GM18498 (cell line): Measurements from ENCODE around the gene ZFP64.
A peak's percentile ranks its signal among the peaks of the same experiment; 100 is the strongest.
"Not testable (repeated sequence)": the region's sequence is repeated elsewhere in the genome, so short reads cannot be mapped to it uniquely, and the experiment has no call there.

Experiments
- ATAC-seq: cut with Tn5 transposase; IDR thresholded peaks from one replicate; pipeline ENCODE4 v1.9.1; 2021; ENCODE audit warnings: mild to moderate bottlenecking, moderate library complexity; ENCODE audit not compliant: unreplicated experiment

Gene ZFP64

DNA sequence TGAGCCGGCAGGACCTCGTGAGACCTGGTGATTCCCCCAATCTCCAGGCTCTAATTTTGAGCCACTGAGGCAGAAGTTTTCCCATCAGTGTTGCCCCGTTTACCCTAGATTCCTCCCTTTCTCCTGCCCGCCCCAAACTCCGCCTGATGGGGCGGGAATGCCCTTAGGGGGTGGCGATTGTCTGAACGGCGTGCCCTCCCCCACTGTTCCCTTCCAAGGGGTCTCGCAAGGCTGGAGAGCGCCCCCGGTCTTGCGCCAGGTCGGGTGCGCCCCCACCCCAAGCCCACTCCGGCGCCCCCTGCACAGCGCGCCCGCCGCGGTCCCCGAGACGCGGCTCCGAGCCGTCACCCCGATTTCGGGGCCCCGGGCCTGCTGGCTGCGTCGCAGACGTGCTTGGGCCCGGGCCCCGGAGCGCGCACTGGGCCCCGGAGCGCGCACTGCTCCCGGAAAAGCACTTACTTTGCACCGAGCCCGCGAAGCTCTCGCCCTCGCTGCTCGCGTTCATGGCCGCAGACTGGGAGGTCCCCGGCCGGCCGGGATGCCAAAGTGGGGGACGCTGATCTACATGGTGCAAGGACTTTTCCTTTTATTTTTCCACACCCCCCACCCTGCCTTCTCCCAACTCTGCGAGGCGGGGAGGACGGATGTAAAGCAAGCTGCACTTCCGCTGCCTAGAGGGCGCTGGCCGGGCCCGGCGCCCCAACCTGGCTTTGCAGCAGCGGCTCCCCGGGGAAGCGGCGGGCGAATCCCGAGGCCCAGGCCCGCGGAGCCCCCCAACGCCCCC, at the start of gene ZFP64:
Gene ZFP64, minus strand, starts transcription at position 648 of the 784 bp plus-strand sequence. Its CDS starts 143 bp downstream, at position 505.
- ATAC-seq, result peak; percentile 76

DNA sequence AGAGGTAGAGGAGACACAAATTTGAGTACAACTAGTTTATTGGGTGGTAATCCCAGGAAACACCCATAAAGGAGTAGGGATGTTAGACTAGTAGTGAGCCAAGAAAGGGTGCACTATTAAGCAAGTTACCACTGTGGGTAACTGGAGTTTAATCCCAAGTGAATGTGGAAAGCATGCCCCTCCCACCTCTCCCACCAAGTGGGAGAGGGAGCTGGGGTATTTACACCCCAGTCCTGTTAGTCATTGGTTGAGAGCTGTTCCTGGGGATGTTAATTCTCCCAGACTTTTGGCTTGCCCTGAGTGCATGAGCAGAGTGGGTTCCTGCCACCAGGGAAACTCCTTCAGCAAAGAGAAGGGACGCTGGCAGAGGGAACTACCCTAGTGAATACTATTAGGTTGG, 49.2 kb upstream of the ZFP64 start:
- ATAC-seq, result no peak

DNA sequence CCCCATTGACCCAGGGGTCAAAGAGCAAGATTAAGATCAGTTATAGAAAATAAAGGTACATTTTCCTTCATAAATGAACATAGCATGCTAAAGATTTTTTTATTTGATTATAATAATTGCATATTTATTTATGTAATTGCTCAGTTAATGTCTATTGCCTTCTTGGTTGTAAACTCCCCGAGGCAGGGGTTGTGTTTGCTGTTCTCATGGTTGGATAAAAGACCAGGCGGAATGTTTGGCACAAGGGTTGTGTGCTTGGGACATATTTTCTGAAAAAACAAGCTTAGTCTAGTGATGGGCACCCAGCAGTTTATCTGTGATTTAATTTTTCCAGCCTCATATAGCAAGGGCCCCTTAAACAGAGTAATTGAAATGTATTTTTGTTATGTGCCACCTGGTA, 47.5 kb upstream of the ZFP64 start:
- ATAC-seq, result no peak

DNA sequence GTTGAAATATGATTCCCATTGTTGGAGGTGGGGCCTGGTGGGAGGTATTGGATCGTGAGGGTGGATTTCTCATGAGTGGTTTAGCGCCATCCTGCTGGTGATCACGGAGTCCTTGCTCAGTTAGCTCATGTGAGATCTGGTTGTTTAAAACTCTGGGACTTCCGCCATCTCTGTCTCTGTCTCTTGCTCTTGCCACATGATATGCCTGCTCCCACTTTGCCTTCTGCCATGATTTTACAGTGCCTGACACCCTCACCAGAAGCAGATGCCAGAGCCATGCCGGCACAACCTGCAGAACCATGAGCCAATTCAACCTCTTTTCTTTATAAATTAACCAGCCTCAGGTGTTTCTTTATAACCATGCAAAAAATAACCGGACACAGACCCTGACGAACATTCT, 44.7 kb upstream of the ZFP64 start:
- no peak for ATAC-seq

DNA sequence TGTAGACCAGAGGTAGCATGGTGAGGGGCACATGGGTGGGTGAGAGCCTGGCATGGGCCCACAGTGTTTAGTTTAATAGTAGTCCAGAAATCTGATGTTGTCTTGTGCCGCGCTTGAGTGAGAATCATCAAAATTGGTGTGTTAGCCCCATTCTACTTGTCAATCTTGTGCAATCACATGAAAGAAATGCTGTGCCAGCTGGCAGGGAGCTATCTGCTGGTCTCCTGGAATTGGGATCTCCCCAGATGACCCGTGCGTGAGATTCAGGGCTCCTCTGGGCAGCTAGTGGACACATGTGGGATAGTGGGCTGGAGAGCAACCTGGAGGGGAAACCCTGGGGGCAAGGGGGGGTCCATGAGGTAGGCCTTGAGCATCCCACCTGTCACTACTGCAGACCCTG, 43.5 kb upstream of the ZFP64 start:
- ATAC-seq, result no peak

DNA sequence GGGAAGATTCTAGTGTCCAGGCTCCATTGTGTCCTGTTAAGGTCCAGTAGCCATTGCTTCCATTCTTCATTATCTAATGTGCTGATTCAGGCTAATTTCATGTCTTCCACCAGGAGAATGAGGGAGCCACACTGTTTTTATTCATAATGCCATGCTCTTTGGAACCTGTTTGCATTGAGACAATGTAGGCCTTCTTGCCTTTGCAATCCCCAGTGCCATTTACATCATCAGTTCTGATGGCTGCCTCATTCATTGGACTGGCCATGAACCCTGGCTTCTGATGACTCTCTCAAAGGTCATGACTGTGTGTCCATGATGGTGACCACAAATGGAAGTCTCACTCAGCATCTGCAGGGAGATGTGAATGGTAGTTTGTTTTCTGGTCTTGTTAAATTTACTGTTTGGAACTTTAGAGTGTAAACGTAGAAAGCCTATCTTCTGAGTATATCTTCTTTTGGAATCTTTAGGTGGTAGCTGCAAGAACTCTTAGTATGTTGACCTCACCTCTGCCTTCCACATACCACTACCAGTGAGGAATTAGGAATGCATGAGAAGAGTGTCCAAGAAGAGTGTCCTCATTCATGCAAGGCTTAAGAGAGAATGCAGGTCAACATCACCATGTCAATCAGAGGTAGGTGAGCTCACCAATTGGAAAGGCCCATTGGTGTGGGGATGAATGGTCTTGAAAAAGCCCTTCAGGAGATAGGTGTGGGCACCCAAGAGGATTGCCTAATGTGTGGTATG, 42.9 kb upstream of the ZFP64 start:
- no peak for ATAC-seq

DNA sequence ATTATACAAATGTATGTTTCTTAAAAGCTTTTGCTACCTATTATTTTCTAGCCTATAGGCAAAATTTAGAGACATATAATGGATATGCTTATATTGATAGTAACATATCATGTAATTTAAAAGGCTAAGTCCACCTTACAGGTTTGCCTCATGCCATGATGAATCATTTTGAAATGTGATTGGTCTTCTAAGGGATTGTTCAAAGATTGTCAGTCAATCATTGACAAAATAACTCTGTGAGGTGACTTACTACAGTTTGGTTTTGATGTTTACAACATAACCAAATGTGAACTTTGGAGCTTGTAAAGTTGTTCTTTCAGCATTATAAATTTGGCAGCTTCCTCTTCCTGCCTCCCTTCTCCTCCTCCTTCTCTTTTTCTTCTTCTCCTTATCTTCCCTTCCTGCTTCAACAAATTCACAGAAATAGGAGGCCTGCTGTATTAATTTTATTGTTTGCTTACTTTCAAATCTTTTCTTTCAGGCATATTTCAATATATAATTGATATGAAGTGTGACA, 39.7 kb upstream of the ZFP64 start:
- no peak for ATAC-seq

DNA sequence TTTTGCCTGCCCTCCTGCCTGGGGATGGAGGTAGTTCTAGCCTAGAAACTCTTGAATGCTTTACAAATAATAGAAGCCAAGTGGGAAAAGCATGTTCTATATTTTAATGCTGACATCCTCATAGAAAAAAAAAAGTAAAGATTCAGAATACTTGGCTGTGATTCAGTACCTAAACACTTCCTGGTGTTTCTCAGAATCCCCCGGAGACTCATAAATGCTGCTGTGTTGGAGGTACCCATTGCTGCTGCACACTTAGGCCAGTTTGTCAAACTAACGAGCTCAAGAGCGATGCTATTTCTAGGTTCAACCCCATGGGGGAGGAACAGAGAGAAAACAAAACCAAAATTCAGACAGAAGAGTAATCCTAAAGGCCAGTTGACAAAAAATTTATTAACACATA, 38.8 kb upstream of the ZFP64 start:
- ATAC-seq, result no peak

DNA sequence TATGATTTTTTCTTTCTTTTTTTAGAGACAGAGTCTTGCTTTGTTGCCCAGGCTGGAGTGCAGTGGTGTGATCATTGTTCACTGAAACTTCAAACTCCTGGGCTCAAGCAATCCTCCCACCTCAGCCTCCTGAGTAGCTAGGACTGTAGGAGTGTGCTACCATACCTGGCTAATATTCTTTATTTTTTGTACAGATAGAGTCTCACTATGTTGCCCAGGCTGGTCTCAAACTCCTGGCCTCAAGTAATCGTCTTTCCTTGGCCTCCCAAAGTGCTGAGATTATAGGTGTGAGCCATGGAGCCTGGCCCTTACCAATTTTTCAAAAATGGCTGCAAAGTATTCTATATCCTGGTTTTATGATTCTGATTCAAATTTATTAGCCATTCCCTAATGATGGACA, 37.8 kb upstream of the ZFP64 start:
- not testable (repeated sequence) for ATAC-seq

DNA sequence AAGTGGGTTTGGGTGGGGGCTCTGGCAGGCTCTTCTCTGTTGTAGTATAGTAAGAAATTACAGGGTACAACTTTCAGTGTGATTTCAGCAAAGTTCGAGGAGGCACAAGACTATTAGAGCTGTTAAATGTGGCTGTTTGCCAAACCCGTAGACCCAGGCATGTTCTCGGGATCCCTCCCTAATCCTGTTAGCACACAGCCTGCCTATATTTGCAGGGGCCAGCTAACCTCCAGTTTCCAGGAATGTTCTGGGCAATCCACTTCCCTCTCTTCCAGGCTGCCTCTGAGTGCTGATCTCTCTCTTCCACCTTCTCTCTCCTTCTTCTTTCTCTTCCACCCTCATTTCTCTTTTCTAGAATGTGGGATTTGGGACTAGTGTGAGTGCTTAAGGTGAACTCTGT, 34.8 kb upstream of the ZFP64 start:
- ATAC-seq, result no peak

DNA sequence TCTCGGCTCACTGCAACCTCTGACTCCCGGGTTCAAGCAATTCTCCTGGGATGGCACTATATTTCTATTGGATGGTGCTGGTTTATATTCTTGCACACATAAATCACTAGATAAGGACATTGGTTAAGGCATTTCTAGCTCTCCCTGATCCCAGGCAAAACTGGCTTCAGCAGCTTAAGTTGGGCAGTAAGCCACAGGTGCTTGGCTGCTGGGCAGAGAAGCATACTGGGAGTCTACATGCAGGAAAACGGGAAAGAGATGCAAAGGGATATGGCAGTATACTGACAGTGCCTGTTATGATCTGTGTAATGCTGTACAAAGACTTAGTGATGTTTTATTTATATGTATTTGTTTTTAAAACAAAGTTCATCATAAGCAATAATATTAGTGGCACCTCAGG, 33.3 kb upstream of the ZFP64 start:
- no peak for ATAC-seq

DNA sequence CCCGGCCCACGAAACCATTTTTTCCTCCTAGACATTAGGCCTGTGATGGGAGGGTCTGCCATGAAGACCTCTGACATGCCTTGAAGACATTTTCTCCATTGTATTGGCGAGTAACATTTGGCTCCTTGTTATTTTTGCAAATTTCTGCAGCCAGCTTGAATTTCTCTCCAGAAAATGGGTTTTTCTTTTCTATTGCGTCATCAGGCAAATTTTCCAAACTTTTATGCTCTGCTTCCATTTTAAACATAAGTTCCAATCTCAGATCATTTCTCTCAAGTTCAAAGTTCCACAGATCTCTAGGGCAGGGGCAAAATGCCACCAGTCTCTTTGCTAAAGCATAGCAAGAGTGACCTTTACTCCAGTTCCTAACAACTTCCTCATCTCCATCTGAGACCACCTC, 29.8 kb upstream of the ZFP64 start:
- ATAC-seq, result not testable (repeated sequence)

DNA sequence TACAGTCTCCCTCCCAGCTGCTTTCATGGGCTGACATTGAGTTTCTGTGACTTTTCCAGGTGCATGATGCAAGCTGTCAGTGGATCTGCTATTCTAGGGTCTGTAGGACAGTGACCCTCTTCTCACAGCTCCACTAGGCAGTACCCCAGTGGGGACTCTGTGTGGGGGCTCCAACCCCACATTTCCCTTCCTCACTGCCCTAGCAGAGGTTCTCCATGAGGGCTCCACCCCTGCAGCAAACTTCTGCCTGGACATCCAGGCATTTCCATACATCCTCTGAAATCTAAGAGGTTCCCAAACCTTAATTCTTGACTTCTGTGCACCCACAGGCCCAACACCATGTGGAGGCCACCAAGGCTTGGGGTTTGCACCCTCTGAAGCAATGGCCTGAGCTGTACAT, 29.3 kb upstream of the ZFP64 start:
- not testable (repeated sequence) for ATAC-seq

DNA sequence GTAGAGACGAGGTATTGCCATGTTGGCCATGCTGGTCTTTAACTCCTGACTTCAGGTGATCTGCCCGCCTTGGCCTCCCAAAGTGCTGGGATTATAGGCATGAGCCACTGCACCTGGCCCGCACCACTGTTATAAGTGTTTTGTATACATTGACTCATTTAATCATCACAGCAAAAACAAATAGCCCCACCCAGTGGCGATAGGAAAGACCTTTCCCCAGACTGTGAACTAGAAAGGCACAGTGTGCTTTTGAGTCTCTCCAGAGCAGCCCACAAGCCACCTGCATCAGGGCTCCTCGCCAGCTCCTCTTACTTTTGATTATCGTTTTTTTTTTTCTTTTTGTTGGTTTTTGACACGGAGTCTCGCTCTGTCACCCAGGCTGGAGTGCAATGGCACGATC, 27.9 kb upstream of the ZFP64 start:
- no peak for ATAC-seq

DNA sequence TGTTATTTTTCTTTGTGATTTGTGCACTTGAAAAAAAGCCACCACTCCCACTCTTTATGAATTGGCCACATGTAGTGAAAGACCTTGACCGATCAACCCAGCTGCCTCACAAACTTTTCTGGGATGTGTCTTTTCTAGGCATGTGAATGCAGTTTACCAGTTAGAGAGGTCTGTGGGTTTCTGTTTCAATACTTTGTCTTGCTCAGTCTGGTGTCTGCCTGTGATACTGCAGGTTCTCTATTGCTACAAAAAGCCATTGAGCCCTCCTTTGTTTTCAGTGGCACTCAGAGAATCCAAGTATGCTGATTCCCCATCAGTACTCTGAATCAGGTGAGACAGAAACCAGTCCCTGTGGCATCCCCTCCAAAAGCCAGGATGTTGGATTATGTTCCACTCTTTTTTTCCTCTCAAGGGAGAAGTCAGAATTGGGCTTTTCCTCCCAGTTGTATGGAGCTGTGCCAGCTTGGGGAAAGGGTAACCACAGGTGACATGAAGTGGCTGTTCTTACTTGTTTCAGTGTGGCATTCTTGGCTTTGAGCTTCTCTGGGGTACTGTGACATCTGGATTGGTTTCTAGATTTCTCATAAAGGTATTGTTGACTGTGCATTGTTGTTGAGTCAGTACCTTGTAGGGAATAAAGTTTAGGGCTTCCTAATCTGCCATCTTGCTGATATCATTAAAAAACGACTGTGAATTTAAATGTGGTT, 26.3 kb upstream of the ZFP64 start:
- no peak for ATAC-seq

DNA sequence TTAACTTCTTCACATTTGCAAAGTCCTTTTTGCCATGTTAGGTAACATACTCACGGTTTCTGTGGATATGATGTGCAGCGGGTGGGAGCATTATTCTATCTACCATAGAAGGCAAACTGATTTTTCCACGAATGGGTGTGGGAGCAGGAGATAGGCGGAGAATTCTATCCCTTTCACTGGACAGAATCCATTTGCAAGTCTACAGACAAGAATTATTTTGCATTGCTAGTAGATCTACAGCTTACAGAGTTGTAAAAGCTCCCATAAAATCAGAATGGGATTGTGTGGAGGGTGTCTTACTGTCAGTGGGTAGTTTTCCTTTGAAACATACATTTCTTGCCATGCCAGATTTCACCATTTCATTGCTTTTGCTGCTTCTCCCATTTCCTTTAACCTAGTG, 22.4 kb upstream of the ZFP64 start:
- ATAC-seq, result no peak

DNA sequence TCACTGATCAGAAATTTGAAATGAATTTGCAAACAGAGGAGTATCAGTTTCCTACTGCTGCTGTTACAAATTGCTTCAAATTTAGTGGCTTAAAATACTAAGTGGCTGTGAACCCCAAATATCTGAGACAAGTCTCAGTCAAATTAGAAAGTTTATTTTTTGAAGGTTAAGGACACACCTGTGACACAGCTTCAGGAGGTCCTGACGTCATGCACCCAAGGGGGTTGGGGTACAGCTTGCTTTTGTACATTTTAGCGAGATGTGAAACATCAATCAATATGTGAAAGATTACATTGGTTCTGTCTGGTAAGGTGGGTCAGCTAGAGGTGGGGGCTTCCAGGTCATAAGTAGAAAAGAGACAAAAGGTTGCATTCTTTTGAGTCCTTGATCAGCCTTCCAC, 21.4 kb upstream of the ZFP64 start:
- ATAC-seq, result no peak

DNA sequence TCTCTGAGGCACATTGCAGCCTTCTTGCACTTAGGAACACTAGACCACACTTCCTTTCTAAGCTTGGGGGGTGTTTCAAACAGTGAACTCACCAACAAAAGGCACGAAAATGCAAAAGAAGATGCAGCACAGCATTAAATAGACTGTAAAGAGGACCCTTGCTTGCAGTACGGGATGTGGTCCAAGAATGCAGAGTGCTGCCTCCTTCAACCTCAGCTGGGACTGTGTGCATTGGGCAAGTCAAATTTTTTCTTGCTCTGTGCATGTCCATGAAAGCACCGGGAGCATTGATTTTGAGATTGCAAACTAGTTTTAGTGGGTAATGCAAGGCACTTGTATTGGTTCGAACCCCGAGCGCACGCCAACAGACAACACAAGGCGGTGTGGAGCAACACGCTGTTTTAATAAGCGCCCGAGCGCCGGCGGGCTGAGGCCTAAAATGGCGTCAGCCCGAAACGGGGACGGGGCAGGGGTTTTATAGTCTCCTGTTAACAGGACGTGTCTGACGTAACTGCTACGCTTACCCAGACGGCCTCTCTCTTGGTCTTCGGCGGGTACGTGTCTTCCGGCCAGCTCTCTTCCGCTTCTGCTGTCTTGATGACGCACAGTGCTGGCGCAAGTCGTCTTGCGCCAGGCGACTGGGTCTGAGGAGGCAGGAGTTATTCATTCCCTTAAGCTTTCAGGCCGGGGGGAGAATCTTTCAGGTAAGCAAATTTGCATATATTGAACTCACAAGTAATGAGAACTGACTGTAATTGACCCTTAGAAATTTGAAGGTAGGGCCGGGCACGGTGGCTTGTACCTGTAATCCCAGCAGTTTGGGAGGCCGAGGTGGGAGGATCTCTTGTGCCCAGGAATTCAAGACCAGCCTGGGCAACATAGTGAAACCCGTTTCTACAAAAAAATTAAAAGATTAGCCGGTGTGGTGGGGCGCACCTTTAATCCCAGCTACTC, 18.7 kb upstream of the ZFP64 start:
- ATAC-seq, result no peak

DNA sequence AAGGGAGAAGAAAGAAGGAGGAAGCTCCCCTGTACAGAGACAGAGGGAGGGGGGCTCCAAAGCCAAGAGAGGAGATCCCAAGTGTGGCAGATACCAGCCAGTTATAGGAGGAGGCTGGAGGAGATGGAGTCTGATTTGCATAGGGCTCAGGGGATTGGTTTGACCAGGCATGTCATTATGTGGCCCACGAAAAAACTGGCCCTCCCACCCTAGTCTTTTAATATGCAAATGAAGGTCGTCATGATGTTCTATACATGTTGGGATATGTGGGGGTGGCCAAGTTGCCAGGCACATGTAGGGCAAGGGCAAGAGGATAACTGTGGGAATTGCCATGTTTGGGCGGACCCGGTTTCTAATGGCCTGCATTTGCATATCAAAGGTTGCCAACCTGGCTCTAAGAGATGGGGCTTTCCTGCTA, 17.6 kb upstream of the ZFP64 start:
- ATAC-seq, result no peak

DNA sequence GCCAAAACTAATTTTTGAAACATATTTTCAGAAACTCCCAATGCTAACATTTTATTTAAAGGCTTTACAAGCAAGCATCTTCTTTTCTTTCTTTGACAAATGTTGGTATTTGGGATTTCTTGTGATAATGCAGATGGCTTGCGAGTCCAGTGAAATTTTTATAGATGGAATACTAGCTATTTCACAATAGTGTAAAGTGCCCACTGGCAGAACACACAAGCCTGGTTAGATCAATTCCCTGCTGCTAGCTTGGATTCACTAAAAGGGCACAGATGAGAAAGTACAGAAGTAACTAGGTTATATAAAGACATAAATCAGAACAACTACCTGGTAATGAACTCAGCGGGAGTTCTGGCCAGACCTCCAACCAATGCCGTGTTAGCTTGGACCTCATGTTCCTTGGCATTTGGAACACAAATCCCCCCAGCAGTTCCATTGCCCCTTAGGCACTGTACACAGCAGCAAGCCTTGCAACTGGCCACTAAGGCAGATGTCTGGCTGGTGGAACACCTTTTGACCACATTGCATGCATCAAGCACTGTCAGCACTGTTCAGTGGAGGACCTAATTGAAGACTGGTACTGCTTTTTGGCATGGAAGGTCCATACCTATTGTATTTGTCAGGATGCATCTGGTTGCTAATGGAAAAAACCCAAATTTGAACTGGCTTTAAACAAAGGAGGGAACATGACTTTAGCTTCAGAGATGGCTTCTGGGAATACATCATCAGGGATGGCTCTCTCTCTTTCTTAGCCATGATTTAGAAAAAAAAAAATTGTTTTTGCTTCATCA, 15.6 kb upstream of the ZFP64 start:
- no peak for ATAC-seq
